ENCODE data around the gene COL1A2. TPM values are rescaled to one million over a fixed set of nuclear protein-coding genes. Genes with fewer than 3 reads are reported as not detected.

The COL1A2 gene
- total and polyA plus RNA-seq, 2 of the 13 experiments (the other 11 are each of a cell fraction or from before 2014, with no cell fraction given) = not detected

- TF ChIP-seq ZEB1 (IDR thresholded peaks at IDR 0.05; ENCODE audit: insufficient replicate concordance, low read depth) (no peak), ZNF274 (CRISPR knock-in tag; IDR thresholded peaks at IDR 0.05) (no peak), ZNF737 (CRISPR knock-in tag; IDR thresholded peaks at IDR 0.05; ENCODE audit: borderline replicate concordance) (no peak)
- TF ChIP-seq, protein P1, sequence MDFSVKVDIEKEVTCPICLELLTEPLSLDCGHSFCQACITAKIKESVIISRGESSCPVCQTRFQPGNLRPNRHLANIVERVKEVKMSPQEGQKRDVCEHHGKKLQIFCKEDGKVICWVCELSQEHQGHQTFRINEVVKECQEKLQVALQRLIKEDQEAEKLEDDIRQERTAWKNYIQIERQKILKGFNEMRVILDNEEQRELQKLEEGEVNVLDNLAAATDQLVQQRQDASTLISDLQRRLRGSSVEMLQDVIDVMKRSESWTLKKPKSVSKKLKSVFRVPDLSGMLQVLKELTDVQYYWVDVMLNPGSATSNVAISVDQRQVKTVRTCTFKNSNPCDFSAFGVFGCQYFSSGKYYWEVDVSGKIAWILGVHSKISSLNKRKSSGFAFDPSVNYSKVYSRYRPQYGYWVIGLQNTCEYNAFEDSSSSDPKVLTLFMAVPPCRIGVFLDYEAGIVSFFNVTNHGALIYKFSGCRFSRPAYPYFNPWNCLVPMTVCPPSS (IDR thresholded peaks at IDR 0.05) = no peak
These were observed 10.8 kb downstream of the COL1A2 start (continued) for GRCh38 chr7:94405506-94405905.

DNA sequence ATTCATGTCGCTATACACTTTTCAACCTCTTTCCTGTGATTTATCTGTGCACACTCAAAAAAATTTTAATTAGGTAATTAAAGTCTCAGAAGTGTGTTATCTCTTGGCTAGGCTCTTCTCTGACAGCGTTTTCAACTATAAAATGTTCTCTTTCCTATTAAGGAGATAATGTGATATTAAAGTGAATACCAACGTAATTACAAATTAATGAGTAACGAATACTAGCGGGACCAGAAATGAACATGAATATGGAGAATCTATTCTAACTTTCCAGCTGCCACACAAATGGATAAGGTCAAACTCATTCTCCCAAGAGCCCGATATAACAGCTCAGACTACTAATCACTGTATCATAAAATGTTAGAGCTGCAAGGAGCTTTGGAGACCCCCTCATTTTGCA lies 12.0 kb downstream of the COL1A2 start:
- no TSS peak for BruUV-seq (replicated peaks)
- in situ Hi-C loops (cut with HindIII; ENCODE audit: extremely low pct_ligation_motif_present, low pct_unique_long_range_greater_than_20kb) (no loop called here), intact Hi-C loops (cut with micrococcal nuclease; ENCODE audit: unreplicated experiment) (no loop called here)
- FAIRE-seq (no peak), ATAC-seq (no peak), DNase-seq (ENCODE audit: low spot score) (no peak)
- ChIA-PET CTCF (ENCODE audit: low intra/inter-chr PET ratio, low total read pairs) (no interaction called here), POLR2A (no interaction called here)
- H3K27me3 ChIP-seq (ENCODE audit: control insufficient read depth in 1 of 2, insufficient read depth in 2 of 2, low read length in 2 of 2) = peaks cover 0 to 18% of the 10 kb centered on the region in 2 experiments; a peak in 3 of 5 replicates
- TF ChIP-seq IRF2 (CRISPR knock-in tag; IDR thresholded peaks at IDR 0.05) (no peak), HOXA3 (CRISPR knock-in tag; IDR thresholded peaks at IDR 0.05) (no peak), CC2D1A (CRISPR knock-in tag; IDR thresholded peaks at IDR 0.05) (no peak), CCAR2 (optimal IDR thresholded peaks at IDR 0.05; ENCODE audit: low read depth, low read length) (no peak), PRMT3 (CRISPR knock-in tag; IDR thresholded peaks at IDR 0.05; ENCODE audit: borderline replicate concordance, low read depth) (no peak), XRCC5 (optimal IDR thresholded peaks at IDR 0.05; ENCODE audit: low read length) (no peak), SIN3B (IDR thresholded peaks at IDR 0.05; ENCODE audit: low read length) (no peak)
- TF ChIP-seq, protein P2, sequence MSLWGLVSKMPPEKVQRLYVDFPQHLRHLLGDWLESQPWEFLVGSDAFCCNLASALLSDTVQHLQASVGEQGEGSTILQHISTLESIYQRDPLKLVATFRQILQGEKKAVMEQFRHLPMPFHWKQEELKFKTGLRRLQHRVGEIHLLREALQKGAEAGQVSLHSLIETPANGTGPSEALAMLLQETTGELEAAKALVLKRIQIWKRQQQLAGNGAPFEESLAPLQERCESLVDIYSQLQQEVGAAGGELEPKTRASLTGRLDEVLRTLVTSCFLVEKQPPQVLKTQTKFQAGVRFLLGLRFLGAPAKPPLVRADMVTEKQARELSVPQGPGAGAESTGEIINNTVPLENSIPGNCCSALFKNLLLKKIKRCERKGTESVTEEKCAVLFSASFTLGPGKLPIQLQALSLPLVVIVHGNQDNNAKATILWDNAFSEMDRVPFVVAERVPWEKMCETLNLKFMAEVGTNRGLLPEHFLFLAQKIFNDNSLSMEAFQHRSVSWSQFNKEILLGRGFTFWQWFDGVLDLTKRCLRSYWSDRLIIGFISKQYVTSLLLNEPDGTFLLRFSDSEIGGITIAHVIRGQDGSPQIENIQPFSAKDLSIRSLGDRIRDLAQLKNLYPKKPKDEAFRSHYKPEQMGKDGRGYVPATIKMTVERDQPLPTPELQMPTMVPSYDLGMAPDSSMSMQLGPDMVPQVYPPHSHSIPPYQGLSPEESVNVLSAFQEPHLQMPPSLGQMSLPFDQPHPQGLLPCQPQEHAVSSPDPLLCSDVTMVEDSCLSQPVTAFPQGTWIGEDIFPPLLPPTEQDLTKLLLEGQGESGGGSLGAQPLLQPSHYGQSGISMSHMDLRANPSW (CRISPR knock-in tag; IDR thresholded peaks at IDR 0.05; ENCODE audit: borderline replicate concordance) = no peak
- no peaks in the 10 kb centered on the region for H3K9me3 ChIP-seq (ENCODE audit: low read length)
- no peaks in the 10 kb centered on the region for H3K36me3 ChIP-seq (replicated peaks in 1 of 2; ENCODE audit: control insufficient read depth in 1 of 2, insufficient read depth in 2 of 2, low read length in 2 of 2)
- no peaks in the 10 kb centered on the region for H4K20me1 ChIP-seq (ENCODE audit: insufficient read depth, low read length)
- no peak overlapping the region for H3K4me2 ChIP-seq (ENCODE audit: low read depth, low read length)
- H2AFZ ChIP-seq (ENCODE audit: low read length) = no peak overlapping the region
- H3K27ac ChIP-seq (ENCODE audit: extremely low read length, insufficient read depth, low read length) = no peak overlapping the region
- H3K4me3 ChIP-seq (replicated peaks in 1 of 3; ENCODE audit: insufficient read depth in 1 of 3, low read depth in 2 of 3, low read length in 3 of 3) = no peak overlapping the region
- no peak overlapping the region for H3K9ac ChIP-seq (ENCODE audit: insufficient read depth, low read depth, low read length)
- WGBS (ENCODE audit: low lambda C conversion rate) = 30% methylated on average over 6 of the region's 6 CpGs
- no peaks in the 10 kb centered on the region for H3K4me1 ChIP-seq (ENCODE audit: insufficient read depth, low read length)
- H3K79me2 ChIP-seq (ENCODE audit: insufficient read depth, low read length) = no peaks in the 10 kb centered on the region
